MM.1S (cell line): ENCODE measurements around the gene CYP27C1.

Experiments
- EZH2 ChIP-seq: fragments of 300-600 bp; sonication (generic); optimal IDR thresholded peaks from 2 replicates; pipeline ENCODE3; 2017; ENCODE audit warnings: low read depth, mild to moderate bottlenecking, antibody characterized with exemption, low read length, mixed read lengths
- TF ChIP-seq, protein P1 (sequence below): fragments of 300-600 bp; sonication (generic); IDR thresholded peaks from 2 replicates; pipeline ENCODE4 v1.5.1; 2016; ENCODE audit warnings: antibody characterized with exemption, low read length, mixed read lengths

DNA sequence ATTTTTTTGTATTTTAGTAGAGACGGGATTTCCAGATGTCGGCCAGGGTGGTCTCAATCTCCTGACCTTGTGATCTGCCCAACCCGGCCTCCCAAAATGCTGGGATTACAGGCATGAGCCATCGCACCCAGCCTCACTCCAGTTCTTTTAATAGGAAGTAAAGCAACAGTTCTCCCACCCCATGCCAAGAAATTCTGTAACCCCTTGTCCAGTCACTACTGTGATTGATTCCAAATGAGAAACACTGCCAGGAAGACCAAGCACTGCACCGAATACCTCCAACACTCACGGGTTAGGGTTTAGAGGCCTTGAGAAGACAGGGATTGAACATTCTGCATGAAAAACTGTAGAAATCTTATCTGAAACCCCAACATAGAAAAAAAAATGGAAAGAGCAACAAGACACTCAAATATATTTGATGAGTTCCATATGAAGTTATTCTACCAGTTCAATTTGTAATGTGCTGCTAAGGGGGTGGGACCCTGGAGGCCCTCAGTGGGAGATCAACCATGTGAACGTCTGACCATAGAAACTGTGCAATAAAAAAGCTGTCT lies 65.0 kb downstream of the CYP27C1 start:
- TF ChIP-seq, protein P1, sequence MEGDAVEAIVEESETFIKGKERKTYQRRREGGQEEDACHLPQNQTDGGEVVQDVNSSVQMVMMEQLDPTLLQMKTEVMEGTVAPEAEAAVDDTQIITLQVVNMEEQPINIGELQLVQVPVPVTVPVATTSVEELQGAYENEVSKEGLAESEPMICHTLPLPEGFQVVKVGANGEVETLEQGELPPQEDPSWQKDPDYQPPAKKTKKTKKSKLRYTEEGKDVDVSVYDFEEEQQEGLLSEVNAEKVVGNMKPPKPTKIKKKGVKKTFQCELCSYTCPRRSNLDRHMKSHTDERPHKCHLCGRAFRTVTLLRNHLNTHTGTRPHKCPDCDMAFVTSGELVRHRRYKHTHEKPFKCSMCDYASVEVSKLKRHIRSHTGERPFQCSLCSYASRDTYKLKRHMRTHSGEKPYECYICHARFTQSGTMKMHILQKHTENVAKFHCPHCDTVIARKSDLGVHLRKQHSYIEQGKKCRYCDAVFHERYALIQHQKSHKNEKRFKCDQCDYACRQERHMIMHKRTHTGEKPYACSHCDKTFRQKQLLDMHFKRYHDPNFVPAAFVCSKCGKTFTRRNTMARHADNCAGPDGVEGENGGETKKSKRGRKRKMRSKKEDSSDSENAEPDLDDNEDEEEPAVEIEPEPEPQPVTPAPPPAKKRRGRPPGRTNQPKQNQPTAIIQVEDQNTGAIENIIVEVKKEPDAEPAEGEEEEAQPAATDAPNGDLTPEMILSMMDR = no peak
- no peak for TF ChIP-seq EZH2
